A673 (cell line): ENCODE results near the gene MAMDC2.

Experiments used
- CTCF ChIP-seq: fragments of 300-800, 200-600 bp; sonication (generic); conservative IDR thresholded peaks from 2 replicates; pipeline ENCODE4 v1.5.1; 2017; ENCODE audit warnings: low read depth, mild to moderate bottlenecking, antibody characterized with exemption, low read length, moderate library complexity, mixed read lengths
- EZH2 ChIP-seq: fragments of 200-600 bp; sonication (generic); IDR thresholded peaks from 2 replicates; pipeline ENCODE4 v1.6.1; 2017; ENCODE audit warnings: borderline replicate concordance, low read depth, mild to moderate bottlenecking, mixed read lengths, antibody characterized with exemption, low read length; ENCODE audit not compliant: poor library complexity, severe bottlenecking

GRCh38 chr9:70060148-70060882 is 16.7 kb downstream of the MAMDC2 start:
- TF ChIP-seq CTCF (no peak), EZH2 (no peak)
